Ishikawa (cell line): Measurements from ENCODE around the gene GANAB.
A peak's percentile ranks its signal among the peaks of the same experiment; 100 is the strongest.

Experiments used
- CEBPB ChIP-seq: IDR thresholded peaks from 2 replicates; pipeline ENCODE4 v1.6.1; 2012
- CREB1 ChIP-seq: IDR thresholded peaks from 2 replicates; pipeline ENCODE4 v1.6.1; 2012; ENCODE audit warnings: low read depth
- EGR1 ChIP-seq: IDR thresholded peaks from 2 replicates; pipeline ENCODE4 v1.6.1; 2012
- EP300 ChIP-seq: IDR thresholded peaks from 2 replicates; pipeline ENCODE4 v1.6.1; 2012; ENCODE audit warnings: borderline replicate concordance
- FOXM1 ChIP-seq: IDR thresholded peaks from 2 replicates; pipeline ENCODE4 v1.6.1; 2012; ENCODE audit warnings: low read depth, borderline replicate concordance
- MAX ChIP-seq: IDR thresholded peaks from 2 replicates; pipeline ENCODE4 v1.6.1; 2012
- NFIC ChIP-seq: IDR thresholded peaks from 2 replicates; pipeline ENCODE4 v1.6.1; 2012
- RAD21 ChIP-seq: IDR thresholded peaks from 2 replicates; pipeline ENCODE4 v1.6.1; 2012; ENCODE audit warnings: low read depth
- REST ChIP-seq: IDR thresholded peaks from 2 replicates; pipeline ENCODE4 v1.6.1; 2012; ENCODE audit warnings: low read depth, mild to moderate bottlenecking
- TAF1 ChIP-seq: IDR thresholded peaks from 2 replicates; pipeline ENCODE4 v1.6.1; 2012; ENCODE audit warnings: low read depth, mild to moderate bottlenecking
- TCF12 ChIP-seq: IDR thresholded peaks from 2 replicates; pipeline ENCODE4 v1.6.1; 2012; ENCODE audit warnings: low read depth
- TEAD4 ChIP-seq: IDR thresholded peaks from 2 replicates; pipeline ENCODE4 v1.6.1; 2012
- YY1 ChIP-seq: IDR thresholded peaks from 2 replicates; pipeline ENCODE4 v1.6.1; 2012; ENCODE audit warnings: low read depth
- ZBTB7A ChIP-seq: IDR thresholded peaks from 2 replicates; pipeline ENCODE4 v1.6.1; 2012; ENCODE audit warnings: low read depth
- TF ChIP-seq, protein P1 (sequence below): IDR thresholded peaks from 2 replicates; pipeline ENCODE4 v1.6.1; 2012

Gene GANAB

DNA sequence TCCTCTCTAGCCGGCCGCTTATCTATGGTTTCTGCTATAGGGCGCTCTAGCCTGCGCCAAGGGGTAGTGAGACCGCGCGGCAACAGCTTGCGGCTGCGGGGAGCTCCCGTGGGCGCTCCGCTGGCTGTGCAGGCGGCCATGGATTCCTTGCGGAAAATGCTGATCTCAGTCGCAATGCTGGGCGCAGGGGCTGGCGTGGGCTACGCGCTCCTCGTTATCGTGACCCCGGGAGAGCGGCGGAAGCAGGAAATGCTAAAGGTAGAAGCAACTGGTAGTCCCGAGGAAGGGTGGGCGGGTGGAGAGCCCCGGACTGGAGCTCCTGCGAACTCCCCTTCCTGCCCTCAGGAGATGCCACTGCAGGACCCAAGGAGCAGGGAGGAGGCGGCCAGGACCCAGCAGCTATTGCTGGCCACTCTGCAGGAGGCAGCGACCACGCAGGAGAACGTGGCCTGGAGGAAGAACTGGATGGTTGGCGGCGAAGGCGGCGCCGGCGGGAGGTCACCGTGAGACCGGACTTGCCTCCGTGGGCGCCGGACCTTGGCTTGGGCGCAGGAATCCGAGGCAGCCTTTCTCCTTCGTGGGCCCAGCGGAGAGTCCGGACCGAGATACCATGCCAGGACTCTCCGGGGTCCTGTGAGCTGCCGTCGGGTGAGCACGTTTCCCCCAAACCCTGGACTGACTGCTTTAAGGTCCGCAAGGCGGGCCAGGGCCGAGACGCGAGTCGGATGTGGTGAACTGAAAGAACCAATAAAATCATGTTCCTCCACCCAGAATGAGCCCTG is 25.4 kb upstream of the GANAB start, which contains the start of the genes LBHD1 and UQCC3:
Gene LBHD1 (minus strand): TSS at position 660 of the 782 bp plus-strand sequence. CDS start 2,236 bp downstream, outside the sequence.
Gene UQCC3 (plus strand): TSS at position 66 of the 782 bp plus-strand sequence. CDS start 73 bp downstream, at position 139.
- TF ChIP-seq TEAD4 (no peak), TCF12 (peak; percentile 60; the same call in 1 of the 2 replicates), EP300 (no peak; the same call in 1 of the 2 replicates), ZBTB7A (peak; percentile 48; the same call in 1 of the 2 replicates), YY1 (peak; percentile 80), EGR1 (0 out of 2 replicates have a peak, but pooled peaks have one; percentile 9), NFIC (peak; percentile 2; the same call in 1 of the 2 replicates), CEBPB (no peak), MAX (peak; percentile 67), RAD21 (no peak), CREB1 (0 out of 2 replicates have a peak, but pooled peaks have one; percentile 14), REST (no peak), TAF1 (peak; percentile 94), FOXM1 (peak; percentile 31; the same call in 1 of the 2 replicates)
- TF ChIP-seq, protein P1, sequence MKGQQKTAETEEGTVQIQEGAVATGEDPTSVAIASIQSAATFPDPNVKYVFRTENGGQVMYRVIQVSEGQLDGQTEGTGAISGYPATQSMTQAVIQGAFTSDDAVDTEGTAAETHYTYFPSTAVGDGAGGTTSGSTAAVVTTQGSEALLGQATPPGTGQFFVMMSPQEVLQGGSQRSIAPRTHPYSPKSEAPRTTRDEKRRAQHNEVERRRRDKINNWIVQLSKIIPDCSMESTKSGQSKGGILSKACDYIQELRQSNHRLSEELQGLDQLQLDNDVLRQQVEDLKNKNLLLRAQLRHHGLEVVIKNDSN = no peak

DNA sequence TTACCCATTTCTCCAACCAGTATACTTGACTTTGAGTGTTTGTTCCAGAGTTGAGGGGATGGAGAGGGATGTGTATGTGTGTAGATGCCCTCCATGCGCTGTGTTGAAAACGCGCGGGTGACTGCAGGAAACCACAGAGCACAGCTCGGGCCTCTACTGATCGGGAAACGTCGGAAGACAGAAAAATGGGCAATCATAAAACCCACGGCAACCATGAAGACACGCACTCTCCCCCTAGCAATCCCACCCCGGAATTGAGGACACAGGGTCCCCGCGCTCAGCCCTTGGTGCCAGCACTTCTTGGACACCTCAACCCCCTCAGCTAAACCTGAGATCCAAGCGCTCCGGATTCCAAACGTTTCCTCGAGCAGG is 24.8 kb upstream of the GANAB start:
- no peak for TF ChIP-seq YY1
- no peak for TF ChIP-seq REST
- TF ChIP-seq EP300 = no peak
- TF ChIP-seq EGR1 = no peak
- TF ChIP-seq CREB1 = no peak
- TF ChIP-seq, protein P1 = no peak
- no peak for TF ChIP-seq NFIC
- no peak for TF ChIP-seq FOXM1
- TF ChIP-seq TAF1 = no peak
- no peak for TF ChIP-seq MAX
- TF ChIP-seq ZBTB7A = no peak
- TF ChIP-seq CEBPB = no peak
- no peak for TF ChIP-seq TCF12
- TF ChIP-seq RAD21 = no peak
- TF ChIP-seq TEAD4 = no peak

DNA sequence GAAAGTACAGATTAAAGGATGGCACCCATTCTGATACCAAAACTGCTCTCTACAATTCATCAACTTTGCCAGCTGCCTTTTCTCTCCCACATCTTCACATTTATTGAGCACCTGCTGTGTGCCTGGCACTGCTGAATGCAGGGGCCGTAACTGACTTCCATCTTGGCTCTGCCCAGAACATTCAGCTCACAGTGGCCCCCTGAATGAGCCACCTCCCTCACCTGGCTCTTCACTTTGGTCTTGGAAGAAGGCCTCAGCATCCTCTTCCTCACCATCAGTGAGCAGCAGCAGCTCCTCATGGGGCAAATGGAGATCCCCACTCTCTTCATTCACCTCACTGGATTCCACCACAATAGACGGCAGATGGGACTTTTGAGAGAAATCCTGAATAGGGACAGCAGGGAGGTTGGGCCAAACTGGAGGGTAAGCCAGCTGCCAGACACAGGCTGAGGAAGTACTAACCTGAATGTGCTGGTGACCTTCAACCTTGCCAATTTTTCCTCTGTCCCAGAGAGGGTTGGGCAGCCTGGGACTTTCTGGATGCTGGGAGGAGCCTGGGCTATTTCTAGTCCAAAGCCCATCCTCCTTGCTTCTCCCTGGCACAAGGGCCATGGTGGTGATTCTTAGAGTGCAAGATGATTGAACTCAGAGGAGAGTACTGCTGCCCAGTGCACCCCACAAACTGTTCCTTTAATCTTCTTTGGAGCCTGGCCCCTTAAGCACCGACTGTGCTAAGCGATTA is 23.2 kb upstream of the GANAB start:
- TF ChIP-seq ZBTB7A (no peak), FOXM1 (no peak), EGR1 (no peak)

- no peak for TF ChIP-seq RAD21
- TF ChIP-seq CREB1 = no peak
- no peak for TF ChIP-seq CEBPB
Observed at GRCh38 chr11:62667460-62667859, 21.0 kb upstream of the GANAB start.

DNA sequence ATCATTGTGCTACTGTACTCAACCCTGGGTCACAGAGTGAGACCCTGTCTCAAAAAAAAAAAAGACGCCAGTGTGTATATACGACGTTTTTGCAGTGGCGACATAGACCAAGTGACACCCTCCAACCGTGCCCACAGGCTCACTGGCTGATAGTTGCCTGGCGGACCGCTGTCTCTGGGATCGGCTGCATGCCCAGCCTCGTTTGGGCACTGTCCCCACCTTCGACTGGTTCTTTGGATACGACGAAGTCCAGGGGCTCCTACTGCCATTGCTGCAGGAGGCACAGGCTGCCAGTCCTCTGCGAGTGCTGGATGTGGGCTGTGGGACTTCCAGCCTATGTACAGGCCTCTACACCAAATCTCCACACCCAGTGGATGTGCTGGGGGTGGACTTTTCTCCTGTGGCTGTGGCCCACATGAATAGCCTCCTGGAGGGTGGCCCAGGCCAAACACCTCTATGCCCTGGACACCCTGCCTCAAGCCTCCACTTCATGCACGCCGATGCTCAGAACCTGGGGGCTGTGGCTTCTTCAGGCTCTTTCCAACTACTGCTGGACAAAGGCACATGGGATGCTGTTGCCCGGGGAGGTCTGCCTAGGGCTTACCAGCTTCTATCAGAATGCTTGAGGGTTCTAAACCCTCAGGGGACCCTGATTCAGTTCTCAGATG is 20.0 kb upstream of the GANAB start:
- no peak for TF ChIP-seq REST
- TF ChIP-seq RAD21 = no peak
- no peak for TF ChIP-seq YY1
- no peak for TF ChIP-seq TCF12
